Nephron (organoid): Measurements from ENCODE around the gene PRKCH.

Experiments
- H3K27ac Mint-ChIP-seq, 3 experiments: 2 replicates each; pipeline ENCODE4 v1.8.0; 2020; ENCODE audit warnings: mixed read lengths in 3 of 3, mild to moderate bottlenecking in 2 of 3, moderate library complexity in 1 of 3
- H3K27me3 Mint-ChIP-seq: 2 replicates; pipeline ENCODE4 v1.8.0; 2021; ENCODE audit warnings: low read depth, mild to moderate bottlenecking, moderate library complexity, mixed read lengths
- H3K36me3 Mint-ChIP-seq: 2 replicates; pipeline ENCODE4 v1.8.0; 2020; ENCODE audit warnings: low read depth, mixed read lengths
- H3K4me1 Mint-ChIP-seq: 2 replicates; pipeline ENCODE4 v1.8.0; 2020; ENCODE audit warnings: mixed read lengths
- H3K4me3 Mint-ChIP-seq, 3 experiments: 2 replicates each; pipeline ENCODE4 v1.8.0; 2020; ENCODE audit warnings: mild to moderate bottlenecking in 3 of 3, mixed read lengths in 3 of 3, moderate library complexity in 2 of 3
- H3K9me3 Mint-ChIP-seq: 2 replicates; pipeline ENCODE4 v1.8.0; 2020; ENCODE audit warnings: mixed read lengths
- CTCF ChIP-seq, 3 experiments: fragments of 200-600 bp; sonication (generic); IDR thresholded peaks; one replicate each; pipeline ENCODE4 v1.5.0; 2021; ENCODE audit warnings: antibody characterized with exemption in 3 of 3; ENCODE audit not compliant: unreplicated experiment in 3 of 3

Gene PRKCH

GRCh38 chr14:61484031-61484430, 162.7 kb downstream of the PRKCH start:
- Mint-ChIP-seq H3K27me3 (peaks cover 13% of the 10 kb centered on the region), H3K9me3 (no peaks in the 10 kb centered on the region), H3K36me3 (no peaks in the 10 kb centered on the region), H3K27ac (no peak overlapping the region), H3K4me1 (peaks cover 22% of the 10 kb centered on the region), H3K4me3 (no peak overlapping the region)
- TF ChIP-seq CTCF (IDR thresholded peaks at IDR 0.05; ENCODE audit: unreplicated experiment in 3 of 3), result no peak

GRCh38 chr14:61484826-61485584, 163.6 kb downstream of the PRKCH start:
- no peaks in the 10 kb centered on the region for H3K36me3 Mint-ChIP-seq

GRCh38 chr14:61485661-61486060, 164.3 kb downstream of the PRKCH start:
- no peaks in the 10 kb centered on the region for H3K36me3 Mint-ChIP-seq
- H3K4me1 Mint-ChIP-seq, result peaks cover 22% of the 10 kb centered on the region
- H3K27me3 Mint-ChIP-seq, result peaks cover 7% of the 10 kb centered on the region
- no peak for TF ChIP-seq CTCF (IDR thresholded peaks at IDR 0.05; ENCODE audit: unreplicated experiment in 3 of 3)
- H3K4me3 Mint-ChIP-seq, result no peak overlapping the region
- H3K27ac Mint-ChIP-seq, result no peak overlapping the region
- H3K9me3 Mint-ChIP-seq, result no peaks in the 10 kb centered on the region

More at GRCh38 chr14:61484826-61485584, 163.6 kb downstream of the PRKCH start:
- Mint-ChIP-seq H3K27me3 (peaks cover 9% of the 10 kb centered on the region), H3K4me1 (peaks cover 22% of the 10 kb centered on the region), H3K27ac (no peak overlapping the region), H3K9me3 (no peaks in the 10 kb centered on the region), H3K4me3 (no peak overlapping the region)
- TF ChIP-seq CTCF (IDR thresholded peaks at IDR 0.05; ENCODE audit: unreplicated experiment in 3 of 3), result no peak

- H3K9me3 Mint-ChIP-seq, result no peaks in the 10 kb centered on the region
- peak overlapping the region in 1 of 3 experiments; percentile 7 for H3K27ac Mint-ChIP-seq
- no peak for TF ChIP-seq CTCF (IDR thresholded peaks at IDR 0.05; ENCODE audit: unreplicated experiment in 3 of 3)
- H3K4me3 Mint-ChIP-seq, result no peak overlapping the region
- no peaks in the 10 kb centered on the region for H3K36me3 Mint-ChIP-seq
- peaks cover 22% of the 10 kb centered on the region for H3K4me1 Mint-ChIP-seq
- H3K27me3 Mint-ChIP-seq, result peaks cover 3% of the 10 kb centered on the region
These were observed 165.6 kb downstream of the PRKCH start for GRCh38 chr14:61486930-61487495.

- no peak overlapping the region for H3K4me3 Mint-ChIP-seq
- H3K4me1 Mint-ChIP-seq, result peaks cover 22% of the 10 kb centered on the region
- peaks cover 3% of the 10 kb centered on the region for H3K27me3 Mint-ChIP-seq
- no peak for TF ChIP-seq CTCF (IDR thresholded peaks at IDR 0.05; ENCODE audit: unreplicated experiment in 3 of 3)
- no peaks in the 10 kb centered on the region for H3K9me3 Mint-ChIP-seq
- peak overlapping the region in 2 of 3 experiments; percentile 66 to 77 for H3K27ac Mint-ChIP-seq
- no peaks in the 10 kb centered on the region for H3K36me3 Mint-ChIP-seq
These were observed 167.3 kb downstream of the PRKCH start for GRCh38 chr14:61488417-61489401.
